Neural cell (in vitro differentiated cells): ENCODE data around the gene ADAM29. TPM values are rescaled to one million over a fixed set of nuclear protein-coding genes. Genes with fewer than 3 reads are reported as not detected.

Experiments used
- H2AFZ ChIP-seq: fragments of 200-600, 300-800 bp; sonication (generic), shearing (Covaris generic); 2 replicates; pipeline ENCODE4 v1.6.0; 2014; ENCODE audit warnings: low read depth, mild to moderate bottlenecking, antibody characterized with exemption, low read length, moderate library complexity
- H3F3A ChIP-seq: fragments of 200-600 bp; shearing (Covaris generic); 2 replicates; pipeline ENCODE4 v1.6.1; 2016; ENCODE audit warnings: mild to moderate bottlenecking, moderate library complexity, mixed read lengths, antibody characterized with exemption, low read length; ENCODE audit not compliant: insufficient read depth, poor library complexity, severe bottlenecking
- H3K27ac ChIP-seq: fragments of 200-600, 300-800 bp; sonication (generic), shearing (Covaris generic); 2 replicates; pipeline ENCODE4 v1.5.1; 2014; ENCODE audit warnings: mild to moderate bottlenecking, low read length, moderate library complexity
- H3K27me3 ChIP-seq: fragments of 300-800, 200-600 bp; sonication (generic), shearing (Covaris generic); 2 replicates; pipeline ENCODE4 v1.6.0; 2014; ENCODE audit warnings: mild to moderate bottlenecking, low read depth, low read length, moderate library complexity; ENCODE audit not compliant: insufficient read depth
- H3K36me3 ChIP-seq: fragments of 300-800, 200-600 bp; sonication (generic), shearing (Covaris generic); 2 replicates; pipeline ENCODE4 v1.5.1; 2014; ENCODE audit warnings: mild to moderate bottlenecking, antibody characterized with exemption, low read length, moderate library complexity; ENCODE audit not compliant: insufficient read depth
- H3K4me2 ChIP-seq: fragments of 300-800, 200-600 bp; sonication (generic), shearing (Covaris generic); 2 replicates; pipeline ENCODE4 v1.6.0; 2014; ENCODE audit warnings: mild to moderate bottlenecking, low read length
- H3K4me3 ChIP-seq: fragments of 300-800, 200-600 bp; sonication (generic), shearing (Covaris generic); 2 replicates; pipeline ENCODE4 v1.5.1; 2014; ENCODE audit warnings: mild to moderate bottlenecking, low read length, moderate library complexity
- H3K79me2 ChIP-seq: fragments of 200-600 bp; shearing (Covaris generic); replicated peaks from 2 replicates; pipeline ENCODE4 v1.6.0; 2014; ENCODE audit warnings: mild to moderate bottlenecking, low read length, moderate library complexity; ENCODE audit not compliant: insufficient read depth
- H3K9ac ChIP-seq: fragments of 300-800, 200-600 bp; sonication (generic), shearing (Covaris generic); 2 replicates; pipeline ENCODE4 v1.6.1; 2016; ENCODE audit warnings: mild to moderate bottlenecking, low read length, mixed read lengths
- H3K9me2 ChIP-seq: fragments of 200-600 bp; shearing (Covaris generic); 2 replicates; pipeline ENCODE4 v1.6.1; 2016; ENCODE audit warnings: mild to moderate bottlenecking, low read length, mixed read lengths; ENCODE audit not compliant: insufficient read depth
- H3K9me3 ChIP-seq: fragments of 200-600, 300-800 bp; sonication (generic), shearing (Covaris generic); 2 replicates; pipeline ENCODE4 v1.6.1; 2016; ENCODE audit warnings: mild to moderate bottlenecking, mixed run types, low read length, moderate library complexity, mixed read lengths
- H4K20me1 ChIP-seq: fragments of 200-600 bp; shearing (Covaris generic); 2 replicates; pipeline ENCODE4 v1.6.1; 2016; ENCODE audit warnings: mild to moderate bottlenecking, mixed run types; ENCODE audit not compliant: insufficient read depth
- CTCF ChIP-seq: fragments of 450-650 bp; IDR thresholded peaks from 2 replicates; pipeline ENCODE4 v1.5.1; 2014; ENCODE audit warnings: antibody characterized with exemption, mild to moderate bottlenecking, moderate library complexity; ENCODE audit not compliant: poor library complexity, severe bottlenecking
- EP300 ChIP-seq: fragments of 450-650 bp; conservative IDR thresholded peaks from 2 replicates; pipeline ENCODE4 v1.6.1; 2014; ENCODE audit warnings: antibody characterized with exemption, mild to moderate bottlenecking, moderate library complexity; ENCODE audit not compliant: poor library complexity, severe bottlenecking
- EZH2 ChIP-seq: fragments of 200-600, 300-800 bp; shearing (Covaris generic), sonication (generic); IDR thresholded peaks from 2 replicates; pipeline ENCODE4 v1.6.1; 2014; ENCODE audit warnings: antibody characterized with exemption, low read length, borderline replicate concordance, mild to moderate bottlenecking; ENCODE audit not compliant: insufficient read depth, poor library complexity, severe bottlenecking
- MXI1 ChIP-seq: fragments of 450-650 bp; conservative IDR thresholded peaks from 2 replicates; pipeline ENCODE4 v1.6.1; 2014; ENCODE audit warnings: antibody characterized with exemption, mild to moderate bottlenecking; ENCODE audit not compliant: poor library complexity, severe bottlenecking
- POLR2AphosphoS5 ChIP-seq: IDR thresholded peaks from 2 replicates; pipeline ENCODE4 v1.6.1; 2012
- RAD21 ChIP-seq: fragments of 450-650 bp; conservative IDR thresholded peaks from 2 replicates; pipeline ENCODE4 v1.6.1; 2014; ENCODE audit warnings: antibody characterized with exemption, mild to moderate bottlenecking, moderate library complexity
- REST ChIP-seq: IDR thresholded peaks from 2 replicates; pipeline ENCODE4 v1.6.1; 2012; ENCODE audit warnings: borderline replicate concordance
- SMC3 ChIP-seq: fragments of 450-650 bp; conservative IDR thresholded peaks from 2 replicates; pipeline ENCODE4 v1.6.1; 2014; ENCODE audit warnings: antibody characterized with exemption, mild to moderate bottlenecking, moderate library complexity; ENCODE audit not compliant: poor library complexity
- TAF1 ChIP-seq: IDR thresholded peaks from 2 replicates; pipeline ENCODE4 v1.6.1; 2012; ENCODE audit warnings: low read depth
- polyA plus RNA-seq: library from polyadenylated mRNA; depleted of rRNA; stranded (reverse); fragments of >200 nt; gene quantifications from 2 replicates; pipeline ENCODE4 v1.2.3, GENCODE V29; 2014

ADAM29 gene
- polyA plus RNA-seq, 1 donor from 2014 or later: 0.48 TPM

- Histone ChIP-seq H3K27ac (no peak overlapping the region), H3K9me3 (no peaks in the 10 kb centered on the region), H3K9me2 (no peaks in the 10 kb centered on the region), H3K36me3 (no peaks in the 10 kb centered on the region), H4K20me1 (no peaks in the 10 kb centered on the region), H2AFZ (no peak overlapping the region), H3K4me3 (no peak overlapping the region), H3K4me2 (no peak overlapping the region), H3K79me2 (no peaks in the 10 kb centered on the region), H3K27me3 (no peaks in the 10 kb centered on the region), H3F3A (no peaks in the 10 kb centered on the region), H3K9ac (no peak overlapping the region)
- TF ChIP-seq MXI1 (no peak), CTCF (no peak), SMC3 (no peak), REST (no peak), EP300 (no peak), RAD21 (no peak), EZH2 (no peak), TAF1 (no peak), POLR2AphosphoS5 (no peak)
Observed at GRCh38 chr4:174930895-174931294, 12.7 kb downstream of the ADAM29 start.

GRCh38 chr4:174933083-174933482 lies 14.9 kb downstream of the ADAM29 start:
- Histone ChIP-seq H3K4me2 (no peak overlapping the region), H3K79me2 (no peaks in the 10 kb centered on the region), H4K20me1 (no peaks in the 10 kb centered on the region), H3F3A (no peaks in the 10 kb centered on the region), H3K9me2 (no peaks in the 10 kb centered on the region), H3K36me3 (no peaks in the 10 kb centered on the region), H3K4me3 (no peak overlapping the region), H3K27ac (no peak overlapping the region), H3K9me3 (no peaks in the 10 kb centered on the region), H3K27me3 (no peaks in the 10 kb centered on the region), H2AFZ (no peak overlapping the region), H3K9ac (no peak overlapping the region)
- TF ChIP-seq MXI1 (no peak), EZH2 (no peak), TAF1 (no peak), EP300 (no peak), CTCF (no peak), POLR2AphosphoS5 (no peak), REST (no peak), RAD21 (no peak), SMC3 (no peak)
